Activated T-cell treated with anti-CD3 and anti-CD28 coated beads for 1 hour (primary cell): ENCODE measurements around the gene UHMK1.
"Not testable (repeated sequence)": the region's sequence is repeated elsewhere in the genome, so short reads cannot be mapped to it uniquely, and the experiment has no call there.

Experiments used
- DNase-seq: peaks from one replicate; pipeline ENCODE4 v3.0.0-alpha.2; 2020; ENCODE audit warnings: low read depth

UHMK1 gene

GRCh38 chr1:162566870-162567269 lies 69.3 kb downstream of the UHMK1 start:
- no peak for DNase-seq

GRCh38 chr1:162568802-162569201 lies 71.2 kb downstream of the UHMK1 start:
- no peak for DNase-seq

GRCh38 chr1:162570718-162571117 lies 73.1 kb downstream of the UHMK1 start:
- no peak for DNase-seq

GRCh38 chr1:162571121-162571520 lies 73.5 kb downstream of the UHMK1 start:
- DNase-seq = not testable (repeated sequence)

GRCh38 chr1:162571696-162572095 lies 74.1 kb downstream of the UHMK1 start:
- no peak for DNase-seq

- DNase-seq = no peak
Measured at GRCh38 chr1:162573136-162573535, 75.5 kb downstream of the UHMK1 start.

GRCh38 chr1:162578071-162578700 lies 80.6 kb downstream of the UHMK1 start:
- no peak for DNase-seq

GRCh38 chr1:162578936-162579335 lies 81.3 kb downstream of the UHMK1 start:
- DNase-seq = no peak
